HG03139 (cell line): ENCODE measurements around the gene TAS2R10.
"Not testable (repeated sequence)": the region's sequence is repeated elsewhere in the genome, so short reads cannot be mapped to it uniquely, and the experiment has no call there.

Experiments used
- ATAC-seq: cut with Tn5 transposase; IDR thresholded peaks from one replicate; pipeline ENCODE4 v1.9.1; 2021; ENCODE audit not compliant: unreplicated experiment

Gene TAS2R10

GRCh38 chr12:10826258-10826657 lies at the start of gene TAS2R10:
TSS of gene TAS2R10 (minus strand) at chr12:10826358. CDS start at chr12:10826269, 89 bp downstream.
- ATAC-seq, result no peak

GRCh38 chr12:10873378-10873777 lies 47.2 kb upstream of the TAS2R10 start:
- ATAC-seq, result no peak

- ATAC-seq, result no peak
These were observed 41.2 kb upstream of the TAS2R10 start for GRCh38 chr12:10867381-10867780.

GRCh38 chr12:10863512-10864218 lies 37.5 kb upstream of the TAS2R10 start:
- no peak for ATAC-seq

GRCh38 chr12:10861366-10861765 lies 35.2 kb upstream of the TAS2R10 start:
- ATAC-seq, result no peak

GRCh38 chr12:10855807-10856206 lies 29.6 kb upstream of the TAS2R10 start:
- no peak for ATAC-seq

- no peak for ATAC-seq
These were observed 27.6 kb upstream of the TAS2R10 start for GRCh38 chr12:10853776-10854175.

GRCh38 chr12:10851243-10851858 lies 25.2 kb upstream of the TAS2R10 start:
- ATAC-seq, result no peak

- ATAC-seq, result no peak
These were observed 23.3 kb upstream of the TAS2R10 start, which contains the start of gene PRR4 for GRCh38 chr12:10849425-10849878. TSS of gene PRR4 (minus strand) at chr12:10849475. CDS start at chr12:10849437, 38 bp downstream.

- ATAC-seq, result no peak
These were observed 21.6 kb upstream of the TAS2R10 start for GRCh38 chr12:10847744-10848143.

- ATAC-seq, result no peak
These were observed 16.7 kb upstream of the TAS2R10 start for GRCh38 chr12:10842862-10843261.

GRCh38 chr12:10838461-10838860 lies 12.3 kb upstream of the TAS2R10 start:
- ATAC-seq, result no peak

- no peak for ATAC-seq
These were observed 3.8 kb upstream of the TAS2R10 start for GRCh38 chr12:10829994-10830393.

GRCh38 chr12:10824957-10825356 lies 1.2 kb downstream of the TAS2R10 start:
- no peak for ATAC-seq

- no peak for ATAC-seq
These were observed 14.1 kb downstream of the TAS2R10 start for GRCh38 chr12:10811883-10812536.

GRCh38 chr12:10810068-10810467 lies 16.1 kb downstream of the TAS2R10 start, which contains the start of gene TAS2R9:
TSS of gene TAS2R9 (minus strand) at chr12:10810168. CDS start at chr12:10810075, 93 bp downstream.
- ATAC-seq, result no peak

- ATAC-seq, result no peak
These were observed 19.0 kb downstream of the TAS2R10 start, which contains the start of gene TAS2R8 for GRCh38 chr12:10807186-10807585. TSS of gene TAS2R8 (minus strand) at chr12:10807286. CDS start at chr12:10806980, 306 bp downstream.

GRCh38 chr12:10802587-10802986 lies 23.6 kb downstream of the TAS2R10 start, which contains the start of gene TAS2R7:
TSS of gene TAS2R7 (minus strand) at chr12:10802627. CDS start at chr12:10802570, 57 bp downstream.
- no peak for ATAC-seq

GRCh38 chr12:10801741-10802140 lies 24.4 kb downstream of the TAS2R10 start:
- ATAC-seq, result no peak

GRCh38 chr12:10794222-10794621 lies 31.9 kb downstream of the TAS2R10 start:
- ATAC-seq, result no peak

- not testable (repeated sequence) for ATAC-seq
These were observed 34.4 kb downstream of the TAS2R10 start for GRCh38 chr12:10791769-10792168.
